GM23338 (cell line): ENCODE measurements around the gene SCYGR1.

Experiments
- CREB1 ChIP-seq: fragments of 250-450 bp; sonication (Bioruptor Pico); IDR thresholded peaks from 2 replicates; pipeline ENCODE4 v1.5.0; 2020; ENCODE audit warnings: low read depth, mild to moderate bottlenecking, moderate library complexity
- EZH2 ChIP-seq: fragments of 200-600 bp; sonication (generic); IDR thresholded peaks from one replicate; pipeline ENCODE4 v1.8.0; 2017; ENCODE audit warnings: antibody characterized with exemption, mild to moderate bottlenecking, low read depth; ENCODE audit not compliant: unreplicated experiment
- EZH2phosphoT487 ChIP-seq: fragments of 200-600 bp; sonication (generic); IDR thresholded peaks from one replicate; pipeline ENCODE4 v1.8.1; 2018; ENCODE audit warnings: antibody characterized with exemption; ENCODE audit not compliant: unreplicated experiment
- JUNB ChIP-seq: IDR thresholded peaks from one replicate; pipeline ENCODE4 v1.6.1; 2016; ENCODE audit warnings: antibody characterized with exemption; ENCODE audit not compliant: unreplicated experiment
- NANOG ChIP-seq: IDR thresholded peaks from 2 replicates; pipeline ENCODE4 v1.6.1; 2016; ENCODE audit warnings: antibody characterized with exemption, borderline replicate concordance
- POLR2AphosphoS5 ChIP-seq: IDR thresholded peaks from 2 replicates; pipeline ENCODE4 v1.6.1; 2016; ENCODE audit warnings: antibody characterized with exemption, low read depth
- STAT1 ChIP-seq: IDR thresholded peaks from one replicate; pipeline ENCODE4 v1.6.1; 2016; ENCODE audit warnings: antibody characterized with exemption; ENCODE audit not compliant: unreplicated experiment
- ZNF114 ChIP-seq: fragments of 250-450 bp; sonication (Bioruptor Pico); IDR thresholded peaks from 2 replicates; pipeline ENCODE4 v1.5.0; 2020; ENCODE audit warnings: mild to moderate bottlenecking, moderate library complexity
- ZNF331 ChIP-seq: fragments of 250-450 bp; sonication (Bioruptor Pico); IDR thresholded peaks from 2 replicates; pipeline ENCODE4 v1.5.0; 2020; ENCODE audit warnings: low read depth, mild to moderate bottlenecking, moderate library complexity
- TF ChIP-seq, protein P1 (sequence below), 2 experiments: fragments of 200-600 bp in 1 of 2; sonication (generic) in 1 of 2; conservative IDR thresholded peaks; 2 replicates each; pipeline versions ENCODE4 v1.5.1 to v1.6.1; 2016 to 2017; ENCODE audit warnings: antibody characterized with exemption in 2 of 2, low read depth in 2 of 2, mild to moderate bottlenecking in 2 of 2, moderate library complexity in 1 of 2
- TF ChIP-seq, protein P2 (sequence below): IDR thresholded peaks from one replicate; pipeline ENCODE4 v1.6.1; 2018; ENCODE audit warnings: antibody characterized with exemption; ENCODE audit not compliant: unreplicated experiment
- TF ChIP-seq, protein P3 (sequence below): IDR thresholded peaks from 2 replicates; pipeline ENCODE4 v1.6.1; 2016; ENCODE audit warnings: antibody characterized with exemption
- TF ChIP-seq, protein P4 (sequence below): fragments of 250-450 bp; sonication (Bioruptor Pico); IDR thresholded peaks from 2 replicates; pipeline ENCODE4 v1.5.0; 2020; ENCODE audit warnings: mild to moderate bottlenecking, moderate library complexity

DNA sequence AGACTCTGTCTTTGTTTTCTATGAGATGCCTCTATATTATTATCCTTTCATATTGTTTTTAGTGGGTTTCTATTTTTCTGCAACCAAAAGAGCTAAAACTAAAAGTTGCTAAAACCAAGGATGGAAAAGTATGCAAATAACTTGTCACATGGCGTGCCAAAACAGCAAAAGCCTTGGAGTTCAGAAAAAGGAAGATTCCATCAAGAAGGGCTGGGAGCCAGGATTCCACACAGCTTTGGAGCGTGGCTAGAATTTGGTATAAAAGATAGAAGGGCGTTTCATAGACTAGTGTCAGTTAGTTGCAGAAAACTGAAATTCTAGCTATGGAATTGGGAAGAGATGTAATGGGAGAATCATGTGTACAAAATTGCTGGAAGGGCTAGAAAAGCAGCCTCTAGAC lies 4.1 kb downstream of the SCYGR1 start:
- TF ChIP-seq, protein P1, sequence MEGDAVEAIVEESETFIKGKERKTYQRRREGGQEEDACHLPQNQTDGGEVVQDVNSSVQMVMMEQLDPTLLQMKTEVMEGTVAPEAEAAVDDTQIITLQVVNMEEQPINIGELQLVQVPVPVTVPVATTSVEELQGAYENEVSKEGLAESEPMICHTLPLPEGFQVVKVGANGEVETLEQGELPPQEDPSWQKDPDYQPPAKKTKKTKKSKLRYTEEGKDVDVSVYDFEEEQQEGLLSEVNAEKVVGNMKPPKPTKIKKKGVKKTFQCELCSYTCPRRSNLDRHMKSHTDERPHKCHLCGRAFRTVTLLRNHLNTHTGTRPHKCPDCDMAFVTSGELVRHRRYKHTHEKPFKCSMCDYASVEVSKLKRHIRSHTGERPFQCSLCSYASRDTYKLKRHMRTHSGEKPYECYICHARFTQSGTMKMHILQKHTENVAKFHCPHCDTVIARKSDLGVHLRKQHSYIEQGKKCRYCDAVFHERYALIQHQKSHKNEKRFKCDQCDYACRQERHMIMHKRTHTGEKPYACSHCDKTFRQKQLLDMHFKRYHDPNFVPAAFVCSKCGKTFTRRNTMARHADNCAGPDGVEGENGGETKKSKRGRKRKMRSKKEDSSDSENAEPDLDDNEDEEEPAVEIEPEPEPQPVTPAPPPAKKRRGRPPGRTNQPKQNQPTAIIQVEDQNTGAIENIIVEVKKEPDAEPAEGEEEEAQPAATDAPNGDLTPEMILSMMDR (conservative IDR thresholded peaks at IDR 0.05; ENCODE audit: low read depth in 2 of 2), result no peak
- no peak for TF ChIP-seq POLR2AphosphoS5
- no peak for TF ChIP-seq JUNB
- TF ChIP-seq EZH2phosphoT487, result no peak
- TF ChIP-seq EZH2, result no peak
- no peak for TF ChIP-seq CREB1
- no peak for TF ChIP-seq ZNF331 (CRISPR knock-in tag)
- TF ChIP-seq, protein P2, sequence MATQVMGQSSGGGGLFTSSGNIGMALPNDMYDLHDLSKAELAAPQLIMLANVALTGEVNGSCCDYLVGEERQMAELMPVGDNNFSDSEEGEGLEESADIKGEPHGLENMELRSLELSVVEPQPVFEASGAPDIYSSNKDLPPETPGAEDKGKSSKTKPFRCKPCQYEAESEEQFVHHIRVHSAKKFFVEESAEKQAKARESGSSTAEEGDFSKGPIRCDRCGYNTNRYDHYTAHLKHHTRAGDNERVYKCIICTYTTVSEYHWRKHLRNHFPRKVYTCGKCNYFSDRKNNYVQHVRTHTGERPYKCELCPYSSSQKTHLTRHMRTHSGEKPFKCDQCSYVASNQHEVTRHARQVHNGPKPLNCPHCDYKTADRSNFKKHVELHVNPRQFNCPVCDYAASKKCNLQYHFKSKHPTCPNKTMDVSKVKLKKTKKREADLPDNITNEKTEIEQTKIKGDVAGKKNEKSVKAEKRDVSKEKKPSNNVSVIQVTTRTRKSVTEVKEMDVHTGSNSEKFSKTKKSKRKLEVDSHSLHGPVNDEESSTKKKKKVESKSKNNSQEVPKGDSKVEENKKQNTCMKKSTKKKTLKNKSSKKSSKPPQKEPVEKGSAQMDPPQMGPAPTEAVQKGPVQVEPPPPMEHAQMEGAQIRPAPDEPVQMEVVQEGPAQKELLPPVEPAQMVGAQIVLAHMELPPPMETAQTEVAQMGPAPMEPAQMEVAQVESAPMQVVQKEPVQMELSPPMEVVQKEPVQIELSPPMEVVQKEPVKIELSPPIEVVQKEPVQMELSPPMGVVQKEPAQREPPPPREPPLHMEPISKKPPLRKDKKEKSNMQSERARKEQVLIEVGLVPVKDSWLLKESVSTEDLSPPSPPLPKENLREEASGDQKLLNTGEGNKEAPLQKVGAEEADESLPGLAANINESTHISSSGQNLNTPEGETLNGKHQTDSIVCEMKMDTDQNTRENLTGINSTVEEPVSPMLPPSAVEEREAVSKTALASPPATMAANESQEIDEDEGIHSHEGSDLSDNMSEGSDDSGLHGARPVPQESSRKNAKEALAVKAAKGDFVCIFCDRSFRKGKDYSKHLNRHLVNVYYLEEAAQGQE, result no peak
- TF ChIP-seq, protein P3, sequence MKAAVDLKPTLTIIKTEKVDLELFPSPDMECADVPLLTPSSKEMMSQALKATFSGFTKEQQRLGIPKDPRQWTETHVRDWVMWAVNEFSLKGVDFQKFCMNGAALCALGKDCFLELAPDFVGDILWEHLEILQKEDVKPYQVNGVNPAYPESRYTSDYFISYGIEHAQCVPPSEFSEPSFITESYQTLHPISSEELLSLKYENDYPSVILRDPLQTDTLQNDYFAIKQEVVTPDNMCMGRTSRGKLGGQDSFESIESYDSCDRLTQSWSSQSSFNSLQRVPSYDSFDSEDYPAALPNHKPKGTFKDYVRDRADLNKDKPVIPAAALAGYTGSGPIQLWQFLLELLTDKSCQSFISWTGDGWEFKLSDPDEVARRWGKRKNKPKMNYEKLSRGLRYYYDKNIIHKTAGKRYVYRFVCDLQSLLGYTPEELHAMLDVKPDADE, result no peak
- no peak for TF ChIP-seq ZNF114
- TF ChIP-seq, protein P4, sequence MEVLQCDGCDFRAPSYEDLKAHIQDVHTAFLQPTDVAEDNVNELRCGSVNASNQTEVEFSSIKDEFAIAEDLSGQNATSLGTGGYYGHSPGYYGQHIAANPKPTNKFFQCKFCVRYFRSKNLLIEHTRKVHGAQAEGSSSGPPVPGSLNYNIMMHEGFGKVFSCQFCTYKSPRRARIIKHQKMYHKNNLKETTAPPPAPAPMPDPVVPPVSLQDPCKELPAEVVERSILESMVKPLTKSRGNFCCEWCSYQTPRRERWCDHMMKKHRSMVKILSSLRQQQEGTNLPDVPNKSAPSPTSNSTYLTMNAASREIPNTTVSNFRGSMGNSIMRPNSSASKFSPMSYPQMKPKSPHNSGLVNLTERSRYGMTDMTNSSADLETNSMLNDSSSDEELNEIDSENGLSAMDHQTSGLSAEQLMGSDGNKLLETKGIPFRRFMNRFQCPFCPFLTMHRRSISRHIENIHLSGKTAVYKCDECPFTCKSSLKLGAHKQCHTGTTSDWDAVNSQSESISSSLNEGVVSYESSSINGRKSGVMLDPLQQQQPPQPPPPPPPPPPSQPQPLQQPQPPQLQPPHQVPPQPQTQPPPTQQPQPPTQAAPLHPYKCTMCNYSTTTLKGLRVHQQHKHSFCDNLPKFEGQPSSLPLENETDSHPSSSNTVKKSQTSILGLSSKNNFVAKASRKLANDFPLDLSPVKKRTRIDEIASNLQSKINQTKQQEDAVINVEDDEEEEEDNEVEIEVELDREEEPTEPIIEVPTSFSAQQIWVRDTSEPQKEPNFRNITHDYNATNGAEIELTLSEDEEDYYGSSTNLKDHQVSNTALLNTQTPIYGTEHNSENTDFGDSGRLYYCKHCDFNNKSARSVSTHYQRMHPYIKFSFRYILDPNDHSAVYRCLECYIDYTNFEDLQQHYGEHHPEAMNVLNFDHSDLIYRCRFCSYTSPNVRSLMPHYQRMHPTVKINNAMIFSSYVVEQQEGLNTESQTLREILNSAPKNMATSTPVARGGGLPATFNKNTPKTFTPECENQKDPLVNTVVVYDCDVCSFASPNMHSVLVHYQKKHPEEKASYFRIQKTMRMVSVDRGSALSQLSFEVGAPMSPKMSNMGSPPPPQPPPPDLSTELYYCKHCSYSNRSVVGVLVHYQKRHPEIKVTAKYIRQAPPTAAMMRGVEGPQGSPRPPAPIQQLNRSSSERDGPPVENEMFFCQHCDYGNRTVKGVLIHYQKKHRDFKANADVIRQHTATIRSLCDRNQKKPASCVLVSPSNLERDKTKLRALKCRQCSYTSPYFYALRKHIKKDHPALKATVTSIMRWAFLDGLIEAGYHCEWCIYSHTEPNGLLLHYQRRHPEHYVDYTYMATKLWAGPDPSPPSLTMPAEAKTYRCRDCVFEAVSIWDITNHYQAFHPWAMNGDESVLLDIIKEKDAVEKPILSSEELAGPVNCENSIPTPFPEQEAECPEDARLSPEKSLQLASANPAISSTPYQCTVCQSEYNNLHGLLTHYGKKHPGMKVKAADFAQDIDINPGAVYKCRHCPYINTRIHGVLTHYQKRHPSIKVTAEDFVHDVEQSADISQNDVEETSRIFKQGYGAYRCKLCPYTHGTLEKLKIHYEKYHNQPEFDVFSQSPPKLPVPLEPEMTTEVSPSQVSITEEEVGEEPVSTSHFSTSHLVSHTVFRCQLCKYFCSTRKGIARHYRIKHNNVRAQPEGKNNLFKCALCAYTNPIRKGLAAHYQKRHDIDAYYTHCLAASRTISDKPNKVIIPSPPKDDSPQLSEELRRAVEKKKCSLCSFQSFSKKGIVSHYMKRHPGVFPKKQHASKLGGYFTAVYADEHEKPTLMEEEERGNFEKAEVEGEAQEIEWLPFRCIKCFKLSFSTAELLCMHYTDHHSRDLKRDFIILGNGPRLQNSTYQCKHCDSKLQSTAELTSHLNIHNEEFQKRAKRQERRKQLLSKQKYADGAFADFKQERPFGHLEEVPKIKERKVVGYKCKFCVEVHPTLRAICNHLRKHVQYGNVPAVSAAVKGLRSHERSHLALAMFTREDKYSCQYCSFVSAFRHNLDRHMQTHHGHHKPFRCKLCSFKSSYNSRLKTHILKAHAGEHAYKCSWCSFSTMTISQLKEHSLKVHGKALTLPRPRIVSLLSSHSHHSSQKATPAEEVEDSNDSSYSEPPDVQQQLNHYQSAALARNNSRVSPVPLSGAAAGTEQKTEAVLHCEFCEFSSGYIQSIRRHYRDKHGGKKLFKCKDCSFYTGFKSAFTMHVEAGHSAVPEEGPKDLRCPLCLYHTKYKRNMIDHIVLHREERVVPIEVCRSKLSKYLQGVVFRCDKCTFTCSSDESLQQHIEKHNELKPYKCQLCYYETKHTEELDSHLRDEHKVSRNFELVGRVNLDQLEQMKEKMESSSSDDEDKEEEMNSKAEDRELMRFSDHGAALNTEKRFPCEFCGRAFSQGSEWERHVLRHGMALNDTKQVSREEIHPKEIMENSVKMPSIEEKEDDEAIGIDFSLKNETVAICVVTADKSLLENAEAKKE (CRISPR knock-in tag), result no peak
- no peak for TF ChIP-seq STAT1
- TF ChIP-seq NANOG, result no peak
